H9 (cell line): Measurements from ENCODE around the gene SYCE1. TPM values are rescaled to one million over a fixed set of nuclear protein-coding genes. Genes with fewer than 3 reads are reported as not detected.

Experiments used
- DNase-seq: peaks from one replicate; pipeline ENCODE4 v3.0.0-alpha.2; 2017
- H2AFZ ChIP-seq: one replicate; pipeline ENCODE4 v1.6.1; 2013; ENCODE audit warnings: mild to moderate bottlenecking, low read length, control low read depth, moderate library complexity
- H2AK5ac ChIP-seq: 2 replicates; pipeline ENCODE4 v1.6.1; 2013; ENCODE audit warnings: low read length, control low read depth, mixed read lengths; ENCODE audit not compliant: insufficient read length
- H2BK120ac ChIP-seq: one replicate; pipeline ENCODE4 v1.6.1; 2013; ENCODE audit warnings: low read depth, mild to moderate bottlenecking, low read length, control low read depth, inconsistent platforms; ENCODE audit not compliant: poor library complexity, severe bottlenecking
- H2BK12ac ChIP-seq: 2 replicates; pipeline ENCODE4 v1.6.1; 2013; ENCODE audit warnings: low read length, control low read depth, mixed read lengths, low read depth; ENCODE audit not compliant: insufficient read length
- H2BK15ac ChIP-seq: 2 replicates; pipeline ENCODE4 v1.6.1; 2013; ENCODE audit warnings: low read depth, low read length, control low read depth
- H2BK20ac ChIP-seq: one replicate; pipeline ENCODE4 v1.6.1; 2013; ENCODE audit warnings: low read depth, mild to moderate bottlenecking, low read length, control low read depth, inconsistent platforms; ENCODE audit not compliant: poor library complexity, severe bottlenecking
- H2BK5ac ChIP-seq: 2 replicates; pipeline ENCODE4 v1.6.1; 2013; ENCODE audit warnings: low read length, control low read depth, mixed read lengths; ENCODE audit not compliant: insufficient read length
- H3K14ac ChIP-seq: 2 replicates; pipeline ENCODE4 v1.6.1; 2013; ENCODE audit warnings: low read length, control low read depth; ENCODE audit not compliant: insufficient read depth
- H3K18ac ChIP-seq: 2 replicates; pipeline ENCODE4 v1.6.1; 2013; ENCODE audit warnings: low read depth, mild to moderate bottlenecking, mixed read lengths, low read length, control low read depth; ENCODE audit not compliant: insufficient read length
- H3K23ac ChIP-seq: 2 replicates; pipeline ENCODE4 v1.6.1; 2013; ENCODE audit warnings: low read length, control low read depth, mixed read lengths, low read depth; ENCODE audit not compliant: insufficient read length
- H3K23me2 ChIP-seq: 2 replicates; pipeline ENCODE4 v1.6.1; 2013; ENCODE audit warnings: low read depth, mild to moderate bottlenecking, mixed read lengths, low read length, control low read depth; ENCODE audit not compliant: insufficient read length, poor library complexity, severe bottlenecking
- H3K27ac ChIP-seq: 2 replicates; pipeline ENCODE4 v1.5.1; 2013; ENCODE audit warnings: low read length, control low read depth, mixed read lengths, low read depth; ENCODE audit not compliant: insufficient read length
- H3K27me3 ChIP-seq: 2 replicates; pipeline ENCODE4 v1.6.1; 2013; ENCODE audit warnings: low read length, control low read depth, inconsistent platforms; ENCODE audit not compliant: insufficient read depth
- H3K4ac ChIP-seq: 2 replicates; pipeline ENCODE4 v1.6.1; 2013; ENCODE audit warnings: low read depth, mild to moderate bottlenecking, control low read depth, inconsistent platforms, low read length, moderate library complexity
- H3K4me1 ChIP-seq: 2 replicates; pipeline ENCODE4 v1.6.1; 2013; ENCODE audit warnings: low read length, control low read depth, inconsistent platforms; ENCODE audit not compliant: insufficient read depth
- H3K4me2 ChIP-seq: 2 replicates; pipeline ENCODE4 v1.6.1; 2013; ENCODE audit warnings: low read length, control low read depth, mixed read lengths; ENCODE audit not compliant: insufficient read length, insufficient read depth
- H3K56ac ChIP-seq: 2 replicates; pipeline ENCODE4 v1.6.1; 2013; ENCODE audit warnings: low read depth, mild to moderate bottlenecking, mixed read lengths, low read length, control low read depth; ENCODE audit not compliant: insufficient read length
- H3K79me1 ChIP-seq: 2 replicates; pipeline ENCODE4 v1.6.1; 2013; ENCODE audit warnings: low read depth, mild to moderate bottlenecking, moderate library complexity, low read length, control low read depth, inconsistent platforms; ENCODE audit not compliant: insufficient read depth, poor library complexity, severe bottlenecking
- H3K79me2 ChIP-seq: 2 replicates; pipeline ENCODE4 v1.6.1; 2013; ENCODE audit warnings: low read length, control low read depth, inconsistent platforms; ENCODE audit not compliant: insufficient read depth
- H3K9ac ChIP-seq: 2 replicates; pipeline ENCODE4 v1.6.1; 2013; ENCODE audit warnings: low read length, control low read depth, mixed read lengths; ENCODE audit not compliant: insufficient read length; ENCODE audit errors: extremely low read depth
- H3K9me3 ChIP-seq: one replicate; pipeline ENCODE4 v1.6.1; 2013; ENCODE audit warnings: low read depth, low read length, inconsistent platforms; ENCODE audit not compliant: control insufficient read depth
- H3T11ph ChIP-seq: one replicate; pipeline ENCODE4 v1.6.1; 2013; ENCODE audit warnings: mild to moderate bottlenecking, low read length, control low read depth, inconsistent platforms
- H4K20me1 ChIP-seq: one replicate; pipeline ENCODE4 v1.6.1; 2013; ENCODE audit not compliant: control insufficient read depth, insufficient read length, insufficient read depth
- H4K5ac ChIP-seq: 2 replicates; pipeline ENCODE4 v1.6.1; 2013; ENCODE audit warnings: low read depth, mild to moderate bottlenecking, mixed read lengths, low read length, control low read depth; ENCODE audit not compliant: insufficient read length
- H4K8ac ChIP-seq: replicated peaks from 2 replicates; pipeline ENCODE4 v1.6.1; 2013; ENCODE audit warnings: low read length, control low read depth, mixed read lengths, low read depth; ENCODE audit not compliant: insufficient read length
- H4K91ac ChIP-seq: 2 replicates; pipeline ENCODE4 v1.6.1; 2013; ENCODE audit warnings: low read depth, mild to moderate bottlenecking, moderate library complexity, mixed read lengths, low read length, control low read depth; ENCODE audit not compliant: insufficient read length
- H3K27ac Mint-ChIP-seq, 3 experiments: 2 replicates in 2 of 3; 3 replicates in 1 of 3; pipeline ENCODE4 v1.8.0; 2020 to 2021; ENCODE audit warnings: mixed read lengths in 3 of 3, mild to moderate bottlenecking in 1 of 3, moderate library complexity in 1 of 3
- H3K27me3 Mint-ChIP-seq: 2 replicates; pipeline ENCODE4 v1.8.0; 2021; ENCODE audit warnings: low read depth, mild to moderate bottlenecking, moderate library complexity, mixed read lengths
- H3K36me3 Mint-ChIP-seq, 3 experiments: 2 replicates in 2 of 3; 3 replicates in 1 of 3; pipeline ENCODE4 v1.8.0; 2020 to 2021; ENCODE audit warnings: low read depth in 3 of 3, mixed read lengths in 3 of 3; ENCODE audit not compliant: insufficient read depth in 1 of 3
- H3K4me1 Mint-ChIP-seq, 2 experiments: 2 replicates each; pipeline ENCODE4 v1.8.0; 2020; ENCODE audit warnings: mixed read lengths in 2 of 2
- H3K4me3 Mint-ChIP-seq, 2 experiments: 2 replicates in 1 of 2; 3 replicates in 1 of 2; pipeline ENCODE4 v1.8.0; 2020 to 2021; ENCODE audit warnings: mild to moderate bottlenecking in 2 of 2, mixed read lengths in 2 of 2, moderate library complexity in 1 of 2
- H3K9me3 Mint-ChIP-seq, 2 experiments: 2 replicates in 1 of 2; 3 replicates in 1 of 2; pipeline ENCODE4 v1.8.0; 2020; ENCODE audit warnings: mild to moderate bottlenecking in 2 of 2, mixed read lengths in 2 of 2, moderate library complexity in 1 of 2
- WGBS: extraction: QIAGEN DNeasy Blood & Tissue Kit; methylation state at CpG from one replicate; pipeline ENCODE4 v1.1.7; 2013; ENCODE audit warnings: missing lambda C conversion rate, low lambda C conversion rate, mixed read lengths; ENCODE audit not compliant: insufficient read length; ENCODE audit errors: extremely low coverage; 5-methylcytosine and 5-hydroxymethylcytosine counted together
- total RNA-seq: library from RNA; stranded (reverse); gene quantifications from 2 replicates; pipeline ENCODE4 v1.2.1, GENCODE V29; 2021
- TF ChIP-seq, protein P1 (sequence below): fragments of 200-600 bp; sonication (generic); conservative IDR thresholded peaks from 3 replicates; pipeline ENCODE4 v1.8.0; 2021; ENCODE audit warnings: antibody characterized with exemption, mild to moderate bottlenecking

Gene SYCE1
- total RNA-seq, 1 experiment from 2014 or later = not detected

DNA sequence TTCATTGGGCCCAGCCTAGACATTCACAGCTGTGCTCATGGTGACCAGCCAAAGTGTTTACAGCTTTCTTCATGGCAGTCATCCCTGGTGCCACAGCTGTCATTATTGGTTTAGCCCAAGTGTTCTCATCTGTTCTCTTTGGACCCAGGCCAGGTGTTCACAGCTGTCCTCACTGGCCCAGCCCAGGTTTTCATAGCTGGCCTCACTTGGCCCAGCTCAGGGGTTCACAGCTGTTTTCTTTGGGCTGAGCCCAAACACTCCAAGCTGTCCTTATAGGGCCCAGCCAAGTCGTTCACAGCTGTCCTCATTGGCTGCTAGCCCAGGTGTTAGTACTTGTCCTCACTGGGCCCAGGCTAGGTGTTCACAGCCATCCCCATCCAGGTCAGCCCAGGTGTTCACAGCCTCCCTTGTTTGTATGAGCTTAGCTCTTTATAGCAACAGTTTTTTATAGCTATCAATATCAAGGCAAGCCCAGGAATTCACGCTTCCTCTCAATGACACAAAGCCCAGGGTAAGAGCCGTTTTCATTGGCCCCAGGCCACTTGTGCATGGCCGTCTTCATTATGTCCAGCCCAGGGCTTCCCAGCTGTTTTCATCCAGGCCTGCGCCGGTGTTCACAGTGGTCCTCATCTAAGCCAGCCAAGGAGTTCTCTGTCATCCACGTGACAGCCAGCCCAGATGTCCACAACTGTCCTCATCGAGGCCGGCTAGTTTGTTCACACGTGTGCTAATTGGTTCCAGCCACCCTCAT, 49.6 kb upstream of the SYCE1 start:
- no peak overlapping the region for H4K5ac ChIP-seq
- H2BK20ac ChIP-seq = no peak overlapping the region
- peaks cover 84% of the 10 kb centered on the region for H3K9me3 ChIP-seq
- H3K4me2 ChIP-seq = no peak overlapping the region
- H3K23ac ChIP-seq = no peak overlapping the region
- Mint-ChIP-seq H3K27ac (no peak overlapping the region), H3K4me1 (no peaks in the 10 kb centered on the region), H3K27me3 (peaks cover 5% of the 10 kb centered on the region), H3K36me3 (peaks cover 8 to 53% (median 24%) of the 10 kb centered on the region in 3 experiments; a peak in 6 of 7 replicates), H3K9me3 (peaks cover 99 to 100% of the 10 kb centered on the region in 2 experiments), H3K4me3 (no peak overlapping the region)
- no peak overlapping the region for H2AK5ac ChIP-seq
- no peak overlapping the region for H3K56ac ChIP-seq
- no CpG with 5 or more reads among the region's 10 CpGs for WGBS
- H3K79me2 ChIP-seq = no peaks in the 10 kb centered on the region; the same call in 1 of the 2 replicates
- H3K4ac ChIP-seq = no peak overlapping the region
- H2BK120ac ChIP-seq = no peak overlapping the region
- no peak overlapping the region for H2AFZ ChIP-seq
- no peak overlapping the region for H3T11ph ChIP-seq
- H3K14ac ChIP-seq = no peak overlapping the region
- H3K18ac ChIP-seq = no peak overlapping the region
- no peaks in the 10 kb centered on the region for H4K20me1 ChIP-seq
- H3K9ac ChIP-seq = no peak overlapping the region
- no peaks in the 10 kb centered on the region for H3K4me1 ChIP-seq
- H2BK15ac ChIP-seq = no peak overlapping the region
- H4K8ac ChIP-seq = no peak overlapping the region
- H2BK12ac ChIP-seq = no peak overlapping the region
- H2BK5ac ChIP-seq = no peak overlapping the region
- no peak for DNase-seq
- no peak overlapping the region for H4K91ac ChIP-seq
- no peak overlapping the region for H3K27ac ChIP-seq
- H3K79me1 ChIP-seq = no peaks in the 10 kb centered on the region
- TF ChIP-seq, protein P1, sequence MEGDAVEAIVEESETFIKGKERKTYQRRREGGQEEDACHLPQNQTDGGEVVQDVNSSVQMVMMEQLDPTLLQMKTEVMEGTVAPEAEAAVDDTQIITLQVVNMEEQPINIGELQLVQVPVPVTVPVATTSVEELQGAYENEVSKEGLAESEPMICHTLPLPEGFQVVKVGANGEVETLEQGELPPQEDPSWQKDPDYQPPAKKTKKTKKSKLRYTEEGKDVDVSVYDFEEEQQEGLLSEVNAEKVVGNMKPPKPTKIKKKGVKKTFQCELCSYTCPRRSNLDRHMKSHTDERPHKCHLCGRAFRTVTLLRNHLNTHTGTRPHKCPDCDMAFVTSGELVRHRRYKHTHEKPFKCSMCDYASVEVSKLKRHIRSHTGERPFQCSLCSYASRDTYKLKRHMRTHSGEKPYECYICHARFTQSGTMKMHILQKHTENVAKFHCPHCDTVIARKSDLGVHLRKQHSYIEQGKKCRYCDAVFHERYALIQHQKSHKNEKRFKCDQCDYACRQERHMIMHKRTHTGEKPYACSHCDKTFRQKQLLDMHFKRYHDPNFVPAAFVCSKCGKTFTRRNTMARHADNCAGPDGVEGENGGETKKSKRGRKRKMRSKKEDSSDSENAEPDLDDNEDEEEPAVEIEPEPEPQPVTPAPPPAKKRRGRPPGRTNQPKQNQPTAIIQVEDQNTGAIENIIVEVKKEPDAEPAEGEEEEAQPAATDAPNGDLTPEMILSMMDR = no peak
- H3K27me3 ChIP-seq = no peaks in the 10 kb centered on the region
- H3K23me2 ChIP-seq = peaks cover 5% of the 10 kb centered on the region
